IMR-90 (cell line): ENCODE measurements around the gene OVOL3. TPM values are rescaled to one million over a fixed set of nuclear protein-coding genes. Genes with fewer than 3 reads are reported as not detected.

ENCODE experiments used
- ATAC-seq: fragments of 200-7000 bp; cut with Tn5 transposase; 2 replicates; pipeline ENCODE4 v1.9.1; 2020; ENCODE audit warnings: low read depth, mild to moderate bottlenecking, moderate library complexity
- BruUV-seq: library from RNA; stranded (reverse); fragments of 400-500 nt; replicated peaks from 2 replicates; lab custom pipeline; 2021; lab: Mats Ljungman, UMichigan
- CTCF ChIA-PET: fragments of 300-600 bp; formaldehyde crosslinking; extraction: SDS; loops from one replicate; lab custom pipeline; 2021; ENCODE audit warnings: antibody characterized with exemption; lab: Yijun Ruan, JAX
- POLR2A ChIA-PET: fragments of 300-600 bp; sonication (Branson Sonifier 250); formaldehyde crosslinking; loops from one replicate; lab custom pipeline; 2022; ENCODE audit warnings: antibody characterized with exemption; ENCODE audit not compliant: unreplicated experiment; lab: Charles Lee
- DNase-seq: peaks from one replicate; pipeline ENCODE4 v3.0.0; 2013
- H2AFZ ChIP-seq: replicated peaks from 2 replicates; pipeline ENCODE3; 2013; ENCODE audit warnings: low read length, mild to moderate bottlenecking; ENCODE audit not compliant: poor library complexity
- H2AK5ac ChIP-seq: 2 replicates; pipeline ENCODE4 v1.6.1; 2013; ENCODE audit warnings: low read depth, low read length, inconsistent platforms
- H2AK9ac ChIP-seq: replicated peaks from 2 replicates; pipeline ENCODE3; 2013; ENCODE audit warnings: mild to moderate bottlenecking, low read depth, low read length, moderate library complexity; ENCODE audit not compliant: poor library complexity
- H2BK120ac ChIP-seq: 2 replicates; pipeline ENCODE4 v1.6.1; 2013; ENCODE audit warnings: low read depth, low read length, inconsistent platforms
- H2BK15ac ChIP-seq: 3 replicates; pipeline ENCODE4 v1.6.1; 2013; ENCODE audit warnings: low read depth, low read length, inconsistent platforms
- H2BK20ac ChIP-seq: 2 replicates; pipeline ENCODE4 v1.6.1; 2013; ENCODE audit warnings: low read depth, mild to moderate bottlenecking, inconsistent platforms, low read length, moderate library complexity
- H2BK5ac ChIP-seq: 2 replicates; pipeline ENCODE4 v1.6.1; 2013; ENCODE audit warnings: mild to moderate bottlenecking, low read depth, low read length, inconsistent platforms; ENCODE audit not compliant: poor library complexity, severe bottlenecking
- H3K14ac ChIP-seq: replicated peaks from 2 replicates; pipeline ENCODE4 v1.6.1; 2013; ENCODE audit warnings: low read depth, low read length, inconsistent platforms
- H3K18ac ChIP-seq: 2 replicates; pipeline ENCODE4 v1.6.1; 2013; ENCODE audit warnings: low read depth, low read length, control low read depth
- H3K23ac ChIP-seq: 2 replicates; pipeline ENCODE4 v1.6.1; 2013; ENCODE audit warnings: low read depth, low read length, inconsistent platforms
- H3K27ac ChIP-seq: 2 replicates; pipeline ENCODE4 v1.5.1; 2013; ENCODE audit warnings: mild to moderate bottlenecking, control low read depth, low read length; ENCODE audit not compliant: insufficient read depth
- H3K27me3 ChIP-seq: 2 replicates; pipeline ENCODE4 v1.6.1; 2013; ENCODE audit warnings: low read length; ENCODE audit not compliant: control insufficient read depth, insufficient read depth
- H3K36me3 ChIP-seq: 2 replicates; pipeline ENCODE4 v1.6.1; 2013; ENCODE audit warnings: low read length, mixed read lengths; ENCODE audit not compliant: control insufficient read depth, insufficient read depth
- H3K4ac ChIP-seq: 2 replicates; pipeline ENCODE4 v1.6.1; 2013; ENCODE audit warnings: low read depth, low read length, inconsistent platforms
- H3K4me1 ChIP-seq: 2 replicates; pipeline ENCODE4 v1.6.1; 2013; ENCODE audit warnings: low read length, mixed read lengths; ENCODE audit not compliant: control insufficient read depth, insufficient read depth
- H3K4me2 ChIP-seq: 2 replicates; pipeline ENCODE4 v1.6.1; 2013; ENCODE audit warnings: low read depth, mild to moderate bottlenecking, control low read depth, low read length, moderate library complexity
- H3K4me3 ChIP-seq: 2 replicates; pipeline ENCODE4 v1.5.1; 2013; ENCODE audit warnings: low read depth, mild to moderate bottlenecking, control low read depth, low read length, moderate library complexity; ENCODE audit not compliant: insufficient read depth
- H3K56ac ChIP-seq: 2 replicates; pipeline ENCODE4 v1.6.1; 2013; ENCODE audit warnings: low read length, inconsistent platforms; ENCODE audit not compliant: insufficient read depth; ENCODE audit errors: extremely low read depth
- H3K79me1 ChIP-seq, 2 experiments: 2 replicates each; pipeline ENCODE4 v1.6.1; 2013; ENCODE audit warnings: low read length in 2 of 2, inconsistent platforms in 1 of 2, low read depth in 1 of 2
- H3K9ac ChIP-seq: 2 replicates; pipeline ENCODE4 v1.6.1; 2013; ENCODE audit warnings: low read depth, low read length, control low read depth
- H3K9me1 ChIP-seq: 2 replicates; pipeline ENCODE4 v1.6.1; 2013; ENCODE audit warnings: low read length, inconsistent platforms; ENCODE audit not compliant: insufficient read depth
- H3K9me3 ChIP-seq: 2 replicates; pipeline ENCODE4 v1.6.1; 2013; ENCODE audit warnings: low read length; ENCODE audit not compliant: control insufficient read depth, insufficient read depth
- H4K20me1 ChIP-seq: 2 replicates; pipeline ENCODE4 v1.6.1; 2013; ENCODE audit warnings: low read length, inconsistent platforms; ENCODE audit not compliant: insufficient read depth
- H4K5ac ChIP-seq: 2 replicates; pipeline ENCODE4 v1.6.1; 2013; ENCODE audit warnings: mild to moderate bottlenecking, low read depth, low read length, control low read depth
- H4K8ac ChIP-seq, 2 experiments: 2 replicates each; pipeline ENCODE4 v1.6.1; 2013; ENCODE audit warnings: low read depth in 2 of 2, low read length in 2 of 2, control low read depth in 1 of 2, inconsistent platforms in 1 of 2
- H4K91ac ChIP-seq: 2 replicates; pipeline ENCODE4 v1.6.1; 2013; ENCODE audit warnings: low read depth, low read length, inconsistent platforms; ENCODE audit not compliant: insufficient read depth
- CHD1 ChIP-seq: IDR thresholded peaks from 2 replicates; pipeline ENCODE4 v1.6.1; 2012; ENCODE audit warnings: low read depth, low read length, improper control_type of control experiment
- ELK1 ChIP-seq: fragments of 150-350 bp; IDR thresholded peaks from 2 replicates; pipeline ENCODE4 v1.6.1; 2016; ENCODE audit warnings: low read depth, mild to moderate bottlenecking, low read length, moderate library complexity, borderline replicate concordance
- MAZ ChIP-seq: IDR thresholded peaks from 2 replicates; pipeline ENCODE4 v1.6.1; 2012; ENCODE audit warnings: low read depth, mild to moderate bottlenecking, low read length, improper control_type of control experiment, moderate library complexity, borderline replicate concordance
- RAD21 ChIP-seq: IDR thresholded peaks from 2 replicates; pipeline ENCODE4 v1.6.1; 2012; ENCODE audit warnings: low read length, improper control_type of control experiment
- RCOR1 ChIP-seq: IDR thresholded peaks from 2 replicates; pipeline ENCODE4 v1.6.1; 2012; ENCODE audit warnings: mild to moderate bottlenecking, low read length, improper control_type of control experiment; ENCODE audit not compliant: insufficient replicate concordance
- WGBS, 2 experiments: methylation state at CpG; one replicate each; pipeline versions ENCODE4 v1.1.5 to v1.1.7; 2013; ENCODE audit warnings: missing lambda C conversion rate in 2 of 2; ENCODE audit not compliant: insufficient read length in 1 of 2; ENCODE audit errors: extremely low coverage in 2 of 2; 5-methylcytosine and 5-hydroxymethylcytosine counted together
- dilution Hi-C: fragments of 300-500 bp; cut with HindIII; formaldehyde crosslinking; loops from one replicate; pipeline ENCODE4 v1.14.3; 2018; ENCODE audit warnings: low sequenced_read_pairs; ENCODE audit not compliant: unreplicated experiment
- in situ Hi-C: fragments of 300-500 bp; cut with MboI; formaldehyde crosslinking; loops from 3 replicates; pipeline ENCODE4 v1.14.3; 2019; ENCODE audit warnings: low sequenced_read_pairs, inconsistent platforms, mixed read lengths
- intact Hi-C: fragments of 100-400 bp; cut with micrococcal nuclease; formaldehyde crosslinking; loops from 2 replicates; pipeline ENCODE4 v1.10.0; 2022
- polyA plus RNA-seq, 3 experiments: library from polyadenylated mRNA; depleted of rRNA; stranded (reverse); fragments of >200 nt; gene quantifications; 2 replicates each; pipeline ENCODE4 v1.2.3, GENCODE V29; 2012; ENCODE audit warnings: low replicate concordance in 1 of 3
- total RNA-seq: library from RNA; depleted of rRNA; stranded (reverse); fragments of >200 nt; gene quantifications from 2 replicates; pipeline ENCODE4 v1.2.3, GENCODE V29; 2012

OVOL3 gene
- total and polyA plus RNA-seq, 2 of the 4 experiments (the other 2 are of a cell fraction): not detected

GRCh38 chr19:36152352-36153091 is 41.6 kb downstream of the OVOL3 start, which contains the start of gene COX7A1 (continued):
- TF ChIP-seq MAZ (no peak), RCOR1 (no peak)

DNA sequence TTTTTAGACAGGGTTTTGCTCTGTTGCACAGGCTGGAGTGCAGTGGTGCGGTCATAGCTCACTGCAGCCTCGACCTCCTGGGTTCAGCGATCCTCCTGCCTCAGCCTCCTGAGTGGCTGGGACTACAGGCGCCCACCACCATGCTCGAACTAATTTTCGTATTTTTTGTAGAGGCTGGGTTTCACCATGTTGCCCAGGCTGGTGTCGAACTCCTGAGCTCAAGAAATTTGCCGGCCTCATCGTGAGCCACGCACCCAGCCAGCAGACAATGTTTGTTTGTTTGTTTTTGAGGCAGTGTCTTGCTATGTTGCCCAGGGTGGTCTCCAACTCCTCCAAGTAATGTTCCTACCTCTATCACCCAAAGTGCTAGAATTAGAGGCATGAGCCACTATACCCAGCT is 42.2 kb downstream of the OVOL3 start:
- Histone ChIP-seq H4K5ac (no peak overlapping the region), H3K18ac (no peak overlapping the region), H3K4me3 (no peak overlapping the region), H3K14ac (no peak overlapping the region), H3K23ac (no peak overlapping the region), H3K9ac (no peak overlapping the region), H4K91ac (no peak overlapping the region), H3K9me1 (no peaks in the 10 kb centered on the region; the same call in 1 of the 2 replicates), H3K4me1 (peaks cover 6% of the 10 kb centered on the region; the same call in 1 of the 2 replicates), H2BK5ac (no peak overlapping the region), H3K79me1 (peaks cover 4 to 28% of the 10 kb centered on the region in 2 experiments; a peak in 2 of 4 replicates), H3K4ac (0 out of 2 replicates have a peak overlapping the region, but pooled peaks have one; percentile 10), H4K8ac (no peak overlapping the region; a peak in 1 of 4 replicates), H3K36me3 (peaks cover 24% of the 10 kb centered on the region), H2BK20ac (no peak overlapping the region), H4K20me1 (peaks cover 10% of the 10 kb centered on the region), H3K27me3 (no peaks in the 10 kb centered on the region), H2BK120ac (no peak overlapping the region), H3K9me3 (no peaks in the 10 kb centered on the region), H3K27ac (no peak overlapping the region), H2AK9ac (peak overlapping the region; percentile 37), H2BK15ac (no peak overlapping the region), H2AK5ac (no peak overlapping the region), H2AFZ (no peak overlapping the region), H3K56ac (no peak overlapping the region), H3K4me2 (no peak overlapping the region)
- in situ Hi-C loops: no loop called here
- no TSS peak for BruUV-seq
- DNase-seq (no peak), ATAC-seq (no peak)
- dilution Hi-C loops: no loop called here
- TF ChIP-seq RAD21 (no peak), ELK1 (no peak), CHD1 (no peak)
- POLR2A ChIA-PET: no interaction called here
- intact Hi-C loops: no loop called here
- CTCF ChIA-PET: interaction anchor here (0.6 to 0.9 kb wide), 4 partner anchors 9 to 75 kb away, joined by 3 to 6 read pairs (median 4); no protein-coding TSS in a partner anchor
- 94% methylated on average over 3 of the region's 10 CpGs; no CpG with 5 or more reads in 1 of the 2 experiments for WGBS, 2 experiments
